Activated CD8-positive, alpha-beta memory T cell treated with anti-CD3 and anti-CD28 coated beads, Interleukin-2, amount 50 U/mL, for 1 hour (primary cell): ENCODE measurements around the gene SETD4.
"Not testable (repeated sequence)": the region's sequence is repeated elsewhere in the genome, so short reads cannot be mapped to it uniquely, and the experiment has no call there.

Experiments
- DNase-seq: peaks from one replicate; pipeline ENCODE4 v3.0.0-alpha.2; 2020; ENCODE audit errors: extremely low read depth

SETD4 gene

DNA sequence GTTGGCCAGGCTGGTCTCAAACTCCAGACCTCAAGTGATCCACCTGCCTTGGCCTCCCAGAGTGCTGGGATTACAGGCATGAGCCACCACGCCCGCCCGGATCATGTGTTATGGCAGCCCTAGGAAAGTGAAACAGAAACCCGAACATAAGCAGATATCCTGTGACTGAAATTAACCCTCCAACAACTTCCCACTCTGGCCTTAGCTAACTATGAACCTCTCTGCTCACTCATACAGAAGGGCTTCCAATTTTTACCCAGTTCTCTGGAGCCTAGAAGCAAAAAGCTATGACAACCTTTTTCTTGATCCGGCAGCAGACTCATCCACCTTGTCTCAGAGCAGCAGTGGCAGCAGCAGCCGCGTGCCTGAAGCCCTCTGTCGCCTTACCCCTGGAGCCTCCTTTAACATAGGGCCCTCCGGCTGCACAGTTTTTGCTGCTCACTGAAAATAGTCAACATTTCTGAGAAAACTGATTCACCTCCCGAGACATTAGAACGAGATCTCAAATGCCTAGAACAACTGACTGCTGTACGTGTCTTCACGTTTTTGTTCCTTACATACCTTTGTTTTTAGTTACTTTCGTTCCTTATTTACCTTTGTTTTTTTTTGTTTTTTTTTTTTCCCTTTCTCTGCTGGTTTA is 18.8 kb upstream of the SETD4 start:
- DNase-seq, result no peak

DNA sequence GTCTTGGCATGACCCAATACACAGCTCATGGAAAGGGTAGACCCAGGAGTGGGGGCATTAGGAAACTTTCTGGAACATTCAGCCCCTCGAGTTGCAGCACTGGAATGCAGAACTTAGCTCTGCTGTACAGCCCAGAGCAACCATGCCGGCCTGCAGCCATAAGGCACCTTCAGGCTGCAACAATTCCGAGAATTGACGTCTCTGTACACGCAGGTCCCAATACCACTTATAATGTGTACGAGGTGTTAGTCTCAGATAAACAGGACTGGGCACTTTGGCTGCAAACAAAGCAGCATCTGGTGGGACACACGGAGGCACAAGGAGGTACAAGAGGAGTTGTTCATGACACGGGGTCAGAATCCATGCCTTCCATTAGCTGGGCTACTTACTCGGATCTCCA is 17.4 kb upstream of the SETD4 start:
- DNase-seq, result no peak

DNA sequence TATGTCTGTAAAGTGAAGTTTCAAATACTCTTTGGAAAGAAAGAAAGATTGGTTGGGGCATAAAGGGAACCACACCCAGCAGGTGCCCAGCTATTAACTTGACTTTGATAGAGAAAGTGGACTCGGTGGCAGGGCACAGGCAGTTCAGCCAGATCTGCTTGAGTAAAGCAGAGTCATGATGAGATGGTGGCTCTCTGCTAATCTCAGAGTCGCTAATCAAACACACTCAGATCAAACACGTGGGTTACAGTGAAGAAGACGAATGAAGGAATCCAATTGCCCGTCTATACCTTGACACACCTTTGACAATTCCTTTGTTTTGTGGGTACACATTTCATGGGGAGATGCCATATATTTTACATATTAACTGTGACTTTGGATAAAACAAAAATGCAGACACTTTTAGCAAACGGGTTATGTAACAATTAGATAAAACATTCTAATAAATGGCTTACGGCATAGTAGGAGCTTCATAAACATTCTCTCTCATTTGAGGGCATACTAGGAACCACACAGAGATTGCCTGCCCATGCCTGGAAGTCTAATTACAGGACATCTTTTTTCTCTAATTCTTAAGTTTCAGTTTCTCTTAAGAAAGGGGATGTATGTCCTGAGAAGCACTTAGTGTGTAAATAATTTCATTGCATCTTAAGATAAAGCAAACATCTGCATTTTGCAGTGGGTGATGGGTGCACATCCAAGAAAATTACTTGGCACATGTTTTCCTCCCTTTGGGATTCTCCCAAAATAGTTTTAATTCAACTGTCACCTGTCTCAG is 16.7 kb upstream of the SETD4 start:
- DNase-seq, result no peak

DNA sequence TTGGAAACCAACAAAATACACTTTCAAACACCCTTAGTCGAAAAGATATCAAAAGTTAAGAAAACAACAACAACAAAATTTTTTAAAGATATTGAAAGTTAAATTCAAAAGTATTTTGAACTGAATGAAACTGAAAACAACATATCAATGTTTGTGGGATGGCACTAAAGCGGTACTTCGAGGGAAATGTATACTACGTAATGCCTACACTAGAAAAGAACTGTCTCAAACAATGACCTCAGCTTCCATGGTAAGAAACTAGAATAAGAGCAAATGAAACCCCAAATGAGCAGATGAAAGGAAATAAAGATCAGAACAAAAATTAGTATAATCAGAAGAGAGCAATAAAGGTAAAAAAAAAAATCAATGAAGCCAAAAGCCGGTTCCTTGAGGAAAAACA is 15.6 kb upstream of the SETD4 start:
- no peak for DNase-seq

DNA sequence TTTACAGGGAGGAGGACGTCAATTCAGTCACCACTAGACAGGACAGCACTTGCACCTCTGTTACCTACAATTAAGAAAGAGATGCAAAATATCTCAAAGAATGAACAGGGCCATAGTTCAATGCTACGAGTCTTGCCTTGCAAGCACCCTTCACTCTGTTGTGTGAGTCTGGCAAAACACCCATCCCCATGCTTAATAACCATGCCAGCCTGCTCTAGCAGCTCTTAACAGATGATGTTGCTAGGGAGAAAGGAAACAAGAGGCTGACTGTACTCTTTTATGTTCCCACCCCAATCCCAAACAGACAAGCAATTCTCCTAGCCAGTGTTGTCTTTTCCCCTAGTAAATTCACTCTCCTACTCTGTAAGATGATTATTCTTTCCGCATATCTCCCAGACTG is 14.8 kb upstream of the SETD4 start:
- no peak for DNase-seq

DNA sequence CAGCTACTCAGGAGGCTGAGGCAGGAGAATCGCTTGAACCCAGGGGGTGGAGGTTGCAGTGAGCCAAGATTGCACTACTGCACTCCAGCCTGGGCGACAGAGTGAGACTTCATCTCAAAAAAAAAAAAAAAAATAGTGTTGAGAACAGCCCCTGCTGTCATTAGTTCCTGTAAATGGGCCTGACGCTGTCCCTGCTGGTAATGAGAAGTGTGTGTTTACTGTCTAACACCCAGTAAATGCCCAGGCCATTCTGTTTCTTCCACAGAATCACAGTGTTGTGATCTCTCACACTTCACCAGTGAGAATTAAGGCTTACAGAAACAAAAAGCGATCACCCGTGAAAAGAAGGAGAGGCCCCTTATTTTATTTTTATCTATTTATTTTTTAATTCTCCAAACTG is 13.6 kb upstream of the SETD4 start:
- DNase-seq, result not testable (repeated sequence)

DNA sequence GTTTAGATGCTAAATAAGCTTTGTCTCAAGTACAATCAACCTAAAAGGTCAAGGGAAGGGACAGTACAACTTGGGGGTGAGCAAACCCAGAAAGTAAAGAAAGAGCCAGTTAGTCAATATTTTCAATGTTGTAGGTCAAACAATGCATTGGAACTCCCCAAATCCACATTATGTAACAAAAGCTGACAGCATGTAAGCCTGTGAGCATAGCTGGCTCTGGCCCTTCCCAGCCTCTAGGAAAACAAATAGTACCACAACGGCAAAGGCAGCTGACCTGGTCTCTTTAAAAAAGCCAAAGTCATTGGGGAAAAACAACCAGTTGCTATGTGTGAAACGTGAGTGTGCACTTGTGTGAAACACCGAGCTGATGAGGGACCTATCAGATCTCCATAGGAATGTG is 12.9 kb upstream of the SETD4 start:
- DNase-seq, result no peak

DNA sequence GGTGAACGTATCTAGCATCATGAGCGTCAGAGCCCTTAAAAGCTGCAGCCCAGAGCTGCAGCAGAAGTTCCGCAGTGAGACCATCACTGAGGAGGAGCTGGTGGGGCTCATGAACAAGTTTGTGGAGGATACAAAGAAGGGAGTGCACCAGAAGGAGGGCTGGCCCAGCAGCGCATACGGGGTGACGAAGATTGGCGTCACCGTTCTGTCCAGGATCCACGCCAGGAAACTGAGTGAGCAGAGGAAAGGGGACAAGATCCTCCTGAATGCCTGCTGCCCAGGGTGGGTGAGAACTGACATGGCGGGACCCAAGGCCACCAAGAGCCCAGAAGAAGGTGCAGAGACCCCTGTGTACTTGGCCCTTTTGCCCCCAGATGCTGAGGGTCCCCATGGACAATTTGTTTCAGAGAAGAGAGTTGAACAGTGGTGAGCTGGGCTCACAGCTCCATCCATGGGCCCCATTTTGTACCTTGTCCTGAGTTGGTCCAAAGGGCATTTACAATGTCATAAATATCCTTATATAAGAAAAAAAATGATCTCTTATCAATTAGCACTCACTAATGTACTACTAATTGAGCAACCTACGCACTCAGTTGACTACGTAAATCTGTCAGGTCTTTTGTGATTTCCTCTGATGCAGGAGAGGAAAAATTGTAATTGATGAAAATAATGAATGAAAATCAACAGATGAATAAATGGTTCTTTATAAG is 12.3 kb upstream of the SETD4 start:
- no peak for DNase-seq

DNA sequence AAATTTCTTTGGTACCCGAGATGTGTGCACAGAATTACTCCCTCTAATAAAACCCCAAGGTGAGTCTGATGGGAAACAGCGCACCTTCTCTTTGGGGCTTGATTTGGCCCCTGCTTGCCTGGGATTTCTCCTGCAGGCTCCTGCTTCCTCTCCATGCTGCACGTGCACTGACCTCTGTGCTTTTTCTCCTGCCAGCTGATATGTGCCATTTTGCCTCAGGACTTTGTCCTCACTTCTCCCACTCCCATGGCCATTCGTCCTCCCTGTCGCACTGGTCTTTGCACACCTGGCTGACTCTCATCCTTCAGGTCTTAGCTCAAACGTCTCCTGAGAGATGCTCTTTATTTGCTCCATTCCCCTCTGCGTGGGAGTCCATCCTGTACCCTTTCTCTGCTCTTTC is 10.7 kb upstream of the SETD4 start:
- DNase-seq, result no peak

DNA sequence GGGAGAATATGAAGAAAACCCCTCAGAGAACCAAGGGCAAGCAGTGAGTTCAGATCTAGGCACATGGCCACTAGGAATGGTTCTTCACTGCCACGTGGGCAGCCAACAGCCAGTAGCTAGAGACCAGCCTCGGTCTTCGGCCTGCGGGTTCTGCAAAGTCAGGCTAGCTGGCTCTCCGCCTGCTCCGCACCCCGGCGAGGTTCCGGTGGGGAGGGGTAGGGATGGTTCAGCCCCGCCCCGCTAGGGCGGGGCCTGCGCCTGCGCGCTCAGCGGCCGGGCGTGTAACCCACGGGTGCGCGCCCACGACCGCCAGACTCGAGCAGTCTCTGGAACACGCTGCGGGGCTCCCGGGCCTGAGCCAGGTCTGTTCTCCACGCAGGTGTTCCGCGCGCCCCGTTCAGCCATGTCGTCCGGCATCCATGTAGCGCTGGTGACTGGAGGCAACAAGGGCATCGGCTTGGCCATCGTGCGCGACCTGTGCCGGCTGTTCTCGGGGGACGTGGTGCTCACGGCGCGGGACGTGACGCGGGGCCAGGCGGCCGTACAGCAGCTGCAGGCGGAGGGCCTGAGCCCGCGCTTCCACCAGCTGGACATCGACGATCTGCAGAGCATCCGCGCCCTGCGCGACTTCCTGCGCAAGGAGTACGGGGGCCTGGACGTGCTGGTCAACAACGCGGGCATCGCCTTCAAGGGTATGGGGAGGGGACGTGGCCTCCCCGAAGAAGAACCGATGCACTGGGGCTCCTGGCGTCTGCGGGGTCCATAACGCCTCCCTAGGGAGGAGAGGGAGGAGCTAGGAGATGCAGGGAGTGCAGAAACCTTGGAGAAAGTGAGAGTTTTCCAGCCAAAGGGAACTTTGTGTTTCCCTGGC is 9.6 kb upstream of the SETD4 start, which contains the start of gene CBR1:
TSS of gene CBR1 (plus strand) at position 312 of the 871 bp plus-strand sequence. CDS start at position 404, 92 bp downstream.
- peak; percentile 55 for DNase-seq

DNA sequence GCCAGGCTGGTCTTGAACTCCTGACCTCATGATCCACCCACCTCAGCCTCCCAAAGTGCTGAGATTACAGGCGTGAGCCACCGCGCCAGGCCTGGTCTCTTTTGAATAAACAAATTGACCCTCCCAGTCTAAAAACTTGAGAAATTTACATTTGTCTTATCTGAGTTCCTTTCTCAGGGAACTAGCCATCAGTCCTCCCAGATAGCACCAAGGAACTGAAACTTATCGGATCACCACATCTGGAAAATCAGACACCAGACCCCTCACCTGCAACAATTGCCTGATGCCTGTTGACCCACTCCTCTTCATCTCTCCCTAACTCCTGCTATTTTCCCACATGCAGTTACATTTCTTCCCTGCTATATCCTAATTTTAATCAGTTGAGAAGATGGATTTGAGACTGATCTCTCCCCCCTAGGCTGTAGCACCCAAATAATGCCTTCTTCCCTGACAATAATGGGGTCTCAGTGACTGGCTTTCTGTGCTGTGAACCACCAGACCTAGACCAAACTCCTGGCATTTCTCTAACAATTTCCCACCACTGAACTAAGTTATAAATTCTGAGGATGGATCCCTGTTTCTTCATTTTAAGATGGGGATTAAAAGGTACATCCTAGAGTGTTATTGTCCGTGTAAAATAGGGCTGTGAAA is 8.5 kb upstream of the SETD4 start:
- DNase-seq, result no peak

DNA sequence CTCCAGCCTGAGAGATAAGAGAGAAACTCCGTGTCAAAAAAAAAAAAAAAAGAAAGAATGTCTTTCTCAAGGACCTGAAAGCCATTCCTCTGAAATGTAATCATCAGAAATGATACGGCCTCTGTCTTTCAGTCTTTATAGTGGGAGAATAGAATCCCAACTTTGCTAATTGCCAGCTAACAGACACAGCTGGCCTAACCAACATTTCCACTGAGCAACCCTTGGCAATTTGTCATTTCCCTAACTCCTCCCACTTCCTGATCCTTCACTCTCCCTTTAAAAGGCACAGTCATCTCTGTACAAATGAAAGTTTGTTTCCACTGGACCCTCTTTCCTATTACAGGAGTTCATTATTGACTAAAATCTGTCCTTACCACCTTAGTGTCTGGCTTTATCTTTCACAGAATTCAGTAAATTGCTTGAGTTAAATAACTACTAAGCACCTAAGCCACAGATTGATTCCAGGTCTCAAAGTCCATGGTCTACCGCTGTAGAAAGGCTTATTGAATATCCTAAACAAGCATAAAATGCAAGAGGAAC is 5.2 kb upstream of the SETD4 start:
- no peak for DNase-seq

DNA sequence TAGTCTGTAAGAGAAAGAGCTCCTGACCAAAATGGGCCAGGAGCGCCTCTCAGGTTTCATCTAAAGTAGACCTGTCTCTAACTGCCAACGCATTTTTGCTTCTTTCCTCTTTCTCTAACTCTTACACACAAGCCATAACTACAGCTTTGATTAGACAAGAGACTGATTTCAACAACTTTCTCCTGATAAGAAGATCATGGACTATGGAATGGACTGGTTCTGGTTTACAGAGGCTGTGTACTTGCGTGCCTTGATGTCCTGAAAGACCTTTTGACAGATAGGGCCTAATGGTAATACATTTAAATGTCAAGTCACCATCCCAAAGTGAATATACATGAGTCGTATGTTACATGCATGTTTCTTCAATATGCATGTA is 3.7 kb upstream of the SETD4 start:
- no peak for DNase-seq

DNA sequence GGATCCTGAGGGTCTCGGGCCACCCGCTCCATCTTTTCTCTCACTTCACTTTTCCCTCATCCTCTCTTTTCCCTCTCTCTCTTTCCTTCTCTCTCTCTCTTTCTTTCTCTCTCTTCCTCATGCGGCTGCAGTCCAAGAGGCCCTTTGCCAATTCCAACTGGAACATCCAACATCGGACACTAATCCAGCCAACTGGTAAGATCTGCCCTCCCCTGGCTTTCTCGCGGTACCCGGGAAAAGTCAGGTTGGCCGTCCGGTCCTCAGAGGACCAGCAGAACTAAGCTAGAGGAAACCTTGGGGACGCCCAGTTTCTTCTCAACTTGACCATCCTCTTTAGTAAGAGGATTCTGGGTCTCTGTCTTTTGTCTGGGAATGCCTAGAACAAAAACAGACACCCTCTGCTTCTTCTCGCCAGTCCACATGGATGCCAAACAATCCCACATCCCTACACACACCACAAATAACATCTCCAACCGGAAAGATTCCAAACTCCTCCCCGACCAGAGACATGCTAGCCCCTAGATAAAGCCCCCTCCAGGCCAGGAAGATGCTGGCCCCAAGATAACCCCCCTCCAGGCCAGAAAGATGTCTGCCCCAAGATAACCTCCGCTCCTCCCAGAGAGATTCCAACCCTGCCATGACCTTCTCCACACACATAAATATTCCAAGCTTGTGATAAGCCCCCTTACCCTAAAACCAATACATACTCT is 3.2 kb upstream of the SETD4 start:
- no peak for DNase-seq

DNA sequence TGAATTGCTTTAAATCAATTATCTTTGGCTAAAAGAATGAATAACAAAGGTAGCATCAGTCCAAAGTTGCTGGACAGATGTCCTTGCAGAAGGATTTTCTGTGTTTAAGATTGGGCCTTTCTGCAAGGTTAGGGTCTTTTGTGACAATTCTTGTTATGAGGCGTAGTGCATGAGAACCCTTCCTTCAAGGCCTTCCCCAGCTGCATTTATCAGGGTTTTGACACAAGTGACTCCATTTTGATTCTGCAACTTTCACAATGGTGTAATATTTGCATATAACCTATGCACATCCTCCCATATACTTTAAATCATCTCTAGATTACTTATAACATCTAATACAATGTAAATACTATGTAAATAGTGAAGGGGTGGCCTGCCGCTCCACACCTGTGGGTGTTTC is 1.1 kb upstream of the SETD4 start:
- DNase-seq, result no peak

DNA sequence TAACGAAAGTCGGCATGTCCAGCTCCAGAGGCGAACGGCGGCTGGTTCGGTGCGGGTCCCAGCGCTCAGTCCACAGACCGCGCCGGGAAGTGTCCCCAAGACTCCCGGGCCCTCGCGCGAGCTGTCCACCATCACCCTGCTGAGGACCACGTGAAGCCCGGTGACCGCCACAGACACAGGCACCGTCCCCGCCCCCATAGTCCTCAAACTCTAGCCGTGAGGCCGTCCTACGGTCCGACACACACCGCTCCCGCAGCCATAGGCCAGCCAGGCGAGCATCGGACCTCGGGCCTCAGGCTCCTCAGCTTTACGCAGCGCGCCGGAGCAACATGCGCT is 535 bp downstream of the SETD4 start:
- no peak for DNase-seq

DNA sequence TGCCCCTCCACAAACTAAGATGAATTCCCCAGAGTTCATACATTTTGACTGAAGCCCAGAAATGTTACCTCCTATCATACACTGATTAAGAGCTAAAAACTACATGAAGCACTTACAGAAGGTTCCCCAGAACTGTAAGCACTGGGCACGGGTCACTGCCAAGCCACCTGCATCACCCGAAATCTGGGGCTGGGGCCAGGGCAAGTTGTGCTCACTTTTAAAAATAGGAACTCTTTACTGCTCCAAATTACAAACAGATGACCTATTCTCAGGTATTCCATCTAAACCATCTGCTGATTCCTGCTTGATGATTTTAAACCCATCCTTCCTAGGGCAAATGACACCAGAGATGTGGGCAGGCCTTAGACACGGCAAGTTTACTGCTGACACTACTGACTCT is 4.8 kb downstream of the SETD4 start:
- DNase-seq, result no peak

DNA sequence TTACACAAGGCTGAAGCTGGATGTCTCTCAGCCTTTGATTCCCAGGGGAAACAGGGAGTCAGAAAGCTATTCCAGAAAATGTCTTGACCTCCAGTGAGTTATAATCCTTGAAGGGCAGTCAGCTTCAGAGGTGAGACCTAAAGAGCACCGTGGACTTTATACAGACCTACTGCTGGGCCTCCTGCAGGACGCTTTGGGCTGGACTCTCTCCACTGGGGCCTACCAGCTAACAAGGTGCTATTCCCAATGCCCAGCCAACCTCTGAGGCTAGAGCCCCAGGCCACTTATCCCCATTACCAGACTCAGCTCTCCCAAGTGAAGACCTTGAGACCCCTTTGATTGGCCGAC is 6.6 kb downstream of the SETD4 start:
- no peak for DNase-seq

DNA sequence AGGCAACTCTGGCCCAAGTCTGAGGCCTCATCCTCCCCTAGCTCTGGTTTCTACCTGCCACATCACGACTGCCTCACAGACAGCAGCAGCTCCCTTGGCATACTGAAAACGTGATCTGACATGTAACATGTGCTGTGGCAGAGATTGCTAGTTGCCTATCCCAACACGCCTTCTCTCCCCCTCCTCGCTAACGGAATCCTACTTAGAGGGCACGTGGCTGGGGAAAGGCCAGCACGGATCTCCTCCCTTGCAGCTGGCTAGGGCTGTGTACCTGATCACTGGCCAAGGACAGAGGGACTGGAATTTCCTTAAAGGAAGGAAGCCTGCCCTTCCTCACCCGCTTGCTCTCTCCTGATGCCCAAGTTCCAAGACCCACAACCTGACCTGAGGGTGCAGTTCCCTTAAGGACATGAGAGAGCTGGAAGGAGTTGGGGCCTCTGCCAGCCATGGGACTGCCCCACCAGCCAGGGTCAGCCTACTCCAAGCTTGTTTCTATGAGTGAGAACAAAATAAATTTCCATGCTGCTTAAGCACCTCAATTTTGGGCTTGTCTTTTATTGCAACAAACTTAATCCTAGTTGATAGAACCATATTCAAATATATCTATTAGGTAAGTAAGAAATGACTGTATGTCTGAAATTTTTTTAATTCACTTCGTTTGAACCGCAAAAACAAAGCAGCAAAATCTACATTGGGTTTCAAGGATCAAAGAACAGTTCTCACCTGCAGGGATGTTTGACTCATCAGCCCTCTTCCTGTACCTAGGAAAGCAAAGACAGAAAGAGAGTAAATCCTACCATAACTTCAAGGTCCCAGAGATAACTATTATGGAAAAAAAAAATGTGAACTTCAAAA is 7.2 kb downstream of the SETD4 start:
- no peak for DNase-seq

DNA sequence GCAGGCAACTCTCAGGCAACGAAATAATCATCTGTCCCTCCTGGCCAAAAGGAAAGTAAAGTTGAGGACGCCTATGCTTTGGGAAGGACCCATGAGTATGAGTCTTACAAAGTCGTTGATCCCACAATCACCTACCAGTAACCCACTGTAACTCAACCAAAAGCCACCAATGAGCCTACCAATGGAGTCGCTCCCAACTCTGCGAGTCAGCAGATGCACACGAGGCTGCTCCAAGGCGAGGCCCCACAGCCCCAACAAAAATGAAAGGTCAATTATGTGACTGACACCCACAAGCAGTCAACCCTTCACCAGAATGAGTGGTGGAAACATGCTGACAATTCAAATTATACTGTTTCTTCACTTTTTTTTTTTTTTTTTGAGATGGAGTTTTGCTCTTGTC is 12.0 kb downstream of the SETD4 start:
- DNase-seq, result no peak
